ENCODE measurements around the gene DDX52. TPM values are rescaled to one million over a fixed set of nuclear protein-coding genes. Genes with fewer than 3 reads are reported as not detected.

The DDX52 gene
- total RNA-seq, 1 experiment from 2014 or later, result 65.4 TPM

DNA sequence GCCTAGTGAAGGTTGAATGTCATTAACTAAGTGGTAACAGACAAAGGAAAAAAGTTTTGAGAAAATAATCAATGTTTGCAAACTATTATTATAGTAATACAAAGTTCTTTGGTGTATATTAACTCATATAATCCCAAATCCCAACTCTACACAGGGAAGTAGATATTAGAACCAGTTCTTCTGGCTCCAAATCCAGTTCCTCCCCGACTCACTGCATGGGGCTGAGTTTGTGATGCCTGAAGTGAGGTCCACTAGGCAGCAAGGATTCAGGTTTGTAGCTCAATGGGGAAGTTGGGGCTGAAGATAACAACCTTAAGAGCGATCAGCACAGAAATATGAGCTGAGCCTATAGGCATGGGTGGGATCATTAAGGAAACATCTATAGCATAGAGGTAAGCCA is 28.4 kb downstream of the DDX52 start:
- H3K27me3 Mint-ChIP-seq (ENCODE audit: low read depth), result no peaks in the 10 kb centered on the region
- no peak overlapping the region for H3K27ac ChIP-seq (ENCODE audit: insufficient read length, low read depth, low read length)
- no peak overlapping the region for H4K5ac ChIP-seq (ENCODE audit: insufficient read length, low read depth, low read length)

More for the DNA sequence above, 28.4 kb downstream of the DDX52 start:
- no peak overlapping the region for H2BK120ac ChIP-seq (ENCODE audit: low read depth, low read length, poor library complexity, severe bottlenecking)
- H3K79me1 ChIP-seq (ENCODE audit: insufficient read depth, low read depth, low read length, poor library complexity, severe bottlenecking), result no peaks in the 10 kb centered on the region
- TF ChIP-seq CTCF (conservative IDR thresholded peaks at IDR 0.05), result no peak
- no peak overlapping the region for H3K18ac ChIP-seq (ENCODE audit: insufficient read length, low read depth, low read length)
- no peak overlapping the region for H3K56ac ChIP-seq (ENCODE audit: insufficient read length, low read depth, low read length)
- no peak overlapping the region for H4K91ac ChIP-seq (ENCODE audit: insufficient read length, low read depth, low read length)
- no peak overlapping the region for H3K4ac ChIP-seq (ENCODE audit: low read depth, low read length)
- no peak overlapping the region for H2BK12ac ChIP-seq (ENCODE audit: insufficient read length, low read depth, low read length)
- no peaks in the 10 kb centered on the region for H4K20me1 ChIP-seq (ENCODE audit: control insufficient read depth, insufficient read depth, insufficient read length)
- WGBS (ENCODE audit: extremely low coverage, insufficient read length, low lambda C conversion rate), result no CpG with 5 or more reads among the region's 2 CpGs
- H3K4me2 ChIP-seq (ENCODE audit: insufficient read depth, insufficient read length, low read length), result no peak overlapping the region
- Mint-ChIP-seq H3K27ac (no peak overlapping the region), H3K36me3 (ENCODE audit: insufficient read depth in 1 of 3, low read depth in 3 of 3) (peaks cover 2 to 53% (median 34%) of the 10 kb centered on the region in 3 experiments; a peak in 5 of 7 replicates), H3K4me1 (no peaks in the 10 kb centered on the region), H3K9me3 (no peaks in the 10 kb centered on the region), H3K4me3 (no peak overlapping the region)
- no peak overlapping the region for H2AK5ac ChIP-seq (ENCODE audit: insufficient read length, low read length)
- no peak overlapping the region for H4K8ac ChIP-seq (replicated peaks; ENCODE audit: insufficient read length, low read depth, low read length)
- DNase-seq, result no peak
- H3K9ac ChIP-seq (ENCODE audit: extremely low read depth, insufficient read length, low read length), result no peak overlapping the region
- H3K23me2 ChIP-seq (ENCODE audit: insufficient read length, low read depth, low read length, poor library complexity, severe bottlenecking), result no peaks in the 10 kb centered on the region
- H3K14ac ChIP-seq (ENCODE audit: insufficient read depth, low read length), result no peak overlapping the region
- no peaks in the 10 kb centered on the region for H3K79me2 ChIP-seq (ENCODE audit: insufficient read depth, low read length)
- no peaks in the 10 kb centered on the region for H3K9me3 ChIP-seq (ENCODE audit: control insufficient read depth, low read depth, low read length)
- H2BK5ac ChIP-seq (ENCODE audit: insufficient read length, low read length), result no peak overlapping the region
- H3T11ph ChIP-seq (ENCODE audit: low read length), result no peak overlapping the region
- no peak overlapping the region for H2AFZ ChIP-seq (ENCODE audit: low read length)
- no peaks in the 10 kb centered on the region for H3K27me3 ChIP-seq (ENCODE audit: insufficient read depth, low read length)
- no peak overlapping the region for H2BK20ac ChIP-seq (ENCODE audit: low read depth, low read length, poor library complexity, severe bottlenecking)
- no peaks in the 10 kb centered on the region for H3K4me1 ChIP-seq (ENCODE audit: insufficient read depth, low read length)
- no peak overlapping the region for H3K23ac ChIP-seq (ENCODE audit: insufficient read length, low read depth, low read length)
- H2BK15ac ChIP-seq (ENCODE audit: low read depth, low read length), result no peak overlapping the region

Measured in H9 (cell line).